Measurements from ENCODE around the gene RASSF8. TPM values are rescaled to one million over a fixed set of nuclear protein-coding genes. Genes with fewer than 3 reads are reported as not detected.

Gene RASSF8
- total RNA-seq, 1 experiment from 2014 or later, result 9.2 TPM

- no peak for TF ChIP-seq ZNF274 (IDR thresholded peaks at IDR 0.05; ENCODE audit: low read depth, low read length)
- no peak for TF ChIP-seq CTCF (IDR thresholded peaks at IDR 0.05 in 2 of 3, conservative IDR thresholded peaks at IDR 0.05 in 1 of 3; ENCODE audit: borderline replicate concordance in 1 of 3, insufficient read depth in 1 of 3, low read depth in 2 of 3, low read length in 2 of 3)
Observed at GRCh38 chr12:26088998-26089397, 130.5 kb downstream of the RASSF8 start (continued).

GRCh38 chr12:26090836-26091510 lies 132.5 kb downstream of the RASSF8 start:
- H3K36me3 ChIP-seq (ENCODE audit: control insufficient read depth in 1 of 2, insufficient read depth in 2 of 2, low read length in 2 of 2), result no peaks in the 10 kb centered on the region
- no peaks in the 10 kb centered on the region for H3K79me2 ChIP-seq (ENCODE audit: insufficient read depth, low read length)
- RAD21 ChIA-PET (ENCODE audit: low non-redundant PET in 1 of 2, low total read pairs in 2 of 2, uncharacterized antibody in 2 of 2, unreplicated experiment in 2 of 2), result interaction anchor here in 1 of 2 experiments (0.7 kb wide), 1 partner anchor 573 kb away, joined by 3 read pairs; no protein-coding TSS in a partner anchor
- H3K4me2 ChIP-seq (ENCODE audit: low read length), result peak overlapping the region; percentile 52
- DNase-seq (ENCODE audit: low read depth, low spot score) (no peak), ATAC-seq (peak; percentile 88; the same call in 1 of the 2 replicates)
- H3K9ac ChIP-seq (ENCODE audit: low read length), result no peak overlapping the region
- no peaks in the 10 kb centered on the region for H3K27me3 ChIP-seq (ENCODE audit: insufficient read depth, low read length)
- peaks cover 5 to 16% of the 10 kb centered on the region in 2 experiments for H3K4me1 ChIP-seq (ENCODE audit: control insufficient read depth in 1 of 2, insufficient read depth in 2 of 2, low read length in 2 of 2)
- no peak overlapping the region for H3K27ac ChIP-seq (ENCODE audit: low read depth, low read length)
- POLR2A ChIA-PET, result no interaction called here
- no TSS peak for BruUV-seq (replicated peaks)
- intact Hi-C loops (cut with micrococcal nuclease), result no loop called here
- H3K4me3 ChIP-seq (replicated peaks in 1 of 2; ENCODE audit: low read depth in 1 of 2, low read length in 2 of 2), result no peak overlapping the region
- CTCF ChIA-PET, result interaction anchor here (1.2 kb wide), 1 partner anchor 655 kb away, joined by 3 read pairs; no protein-coding TSS in a partner anchor
- TF ChIP-seq JUND (IDR thresholded peaks at IDR 0.05) (no peak), SP1 (IDR thresholded peaks at IDR 0.05; ENCODE audit: low read depth) (no peak)
- H3K9me3 ChIP-seq (ENCODE audit: control insufficient read depth in 1 of 2, insufficient read depth in 1 of 2, low read depth in 1 of 2, low read length in 2 of 2), result no peaks in the 10 kb centered on the region
- no peaks in the 10 kb centered on the region for H3K9me2 ChIP-seq (ENCODE audit: insufficient read depth)
- no peaks in the 10 kb centered on the region for H4K20me1 ChIP-seq (ENCODE audit: insufficient read depth)
- H2AFZ ChIP-seq (ENCODE audit: low read depth, low read length, poor library complexity, severe bottlenecking), result no peak overlapping the region

Data from HCT116 (cell line).